ENCODE results near the gene MRFAP1.
"Not testable (repeated sequence)": the region's sequence is repeated elsewhere in the genome, so short reads cannot be mapped to it uniquely, and the experiment has no call there.

The MRFAP1 gene

DNA sequence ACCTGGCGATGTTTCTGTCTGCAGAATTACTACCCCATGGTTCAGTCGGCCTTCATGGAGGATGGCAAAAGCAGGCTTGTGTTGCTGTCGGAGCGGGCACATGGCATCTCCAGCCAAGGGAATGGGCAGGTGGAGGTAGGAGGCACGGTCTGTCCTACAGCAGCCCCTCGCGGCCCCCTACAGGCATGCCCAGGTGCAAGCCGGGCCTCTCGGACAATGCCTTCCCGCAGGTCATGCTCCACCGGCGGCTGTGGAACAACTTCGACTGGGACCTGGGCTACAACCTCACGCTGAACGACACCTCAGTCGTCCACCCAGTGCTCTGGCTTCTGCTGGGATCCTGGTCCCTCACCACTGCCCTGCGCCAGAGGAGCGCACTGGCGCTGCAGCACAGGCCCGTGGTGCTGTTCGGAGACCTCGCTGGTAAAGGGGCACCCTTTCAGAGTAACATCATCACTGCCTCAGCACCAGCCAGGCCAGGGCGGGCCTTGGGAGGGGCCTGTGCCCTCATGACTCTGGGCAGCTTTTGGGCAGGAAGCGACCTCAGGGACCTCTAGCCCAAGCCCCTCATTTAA lies 29.5 kb upstream of the MRFAP1 start:
- DNase-seq (ENCODE audit: low read depth) = no peak

DNA sequence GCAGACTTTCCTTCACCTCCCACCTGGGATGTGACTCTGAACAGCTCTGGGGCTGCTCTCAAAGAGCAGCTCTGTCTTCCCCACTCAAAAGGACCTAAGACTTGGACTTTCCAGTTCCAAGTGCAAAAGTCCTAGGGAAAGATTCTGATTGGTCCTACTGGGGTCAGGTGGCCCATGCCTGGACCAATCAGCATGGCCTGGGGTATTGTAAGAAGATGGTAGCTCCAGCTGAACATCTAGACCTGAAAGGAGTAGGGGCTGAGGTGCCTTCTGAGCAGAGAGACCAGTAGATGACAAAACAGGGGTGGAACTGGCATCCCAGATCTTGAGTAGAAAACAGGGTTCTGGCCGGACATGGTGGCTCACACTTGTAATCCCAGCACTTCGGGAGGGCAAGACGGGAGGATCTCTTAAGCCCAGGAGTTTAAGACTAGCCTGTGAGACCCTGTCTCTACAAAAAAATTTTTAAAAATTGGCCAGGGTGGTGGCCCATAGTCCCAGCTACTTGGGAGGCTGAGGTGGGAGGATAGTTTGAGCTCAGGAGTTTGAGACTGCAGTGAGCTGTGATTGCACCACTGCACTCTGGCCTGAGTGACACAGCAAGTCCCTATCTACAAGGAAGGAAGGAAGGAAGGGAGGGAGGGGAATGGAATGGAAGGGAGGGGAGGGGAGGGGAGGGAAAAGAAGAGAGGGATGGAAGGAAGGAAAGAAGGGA lies 27.4 kb upstream of the MRFAP1 start:
- DNase-seq (ENCODE audit: low read depth) = no peak

DNA sequence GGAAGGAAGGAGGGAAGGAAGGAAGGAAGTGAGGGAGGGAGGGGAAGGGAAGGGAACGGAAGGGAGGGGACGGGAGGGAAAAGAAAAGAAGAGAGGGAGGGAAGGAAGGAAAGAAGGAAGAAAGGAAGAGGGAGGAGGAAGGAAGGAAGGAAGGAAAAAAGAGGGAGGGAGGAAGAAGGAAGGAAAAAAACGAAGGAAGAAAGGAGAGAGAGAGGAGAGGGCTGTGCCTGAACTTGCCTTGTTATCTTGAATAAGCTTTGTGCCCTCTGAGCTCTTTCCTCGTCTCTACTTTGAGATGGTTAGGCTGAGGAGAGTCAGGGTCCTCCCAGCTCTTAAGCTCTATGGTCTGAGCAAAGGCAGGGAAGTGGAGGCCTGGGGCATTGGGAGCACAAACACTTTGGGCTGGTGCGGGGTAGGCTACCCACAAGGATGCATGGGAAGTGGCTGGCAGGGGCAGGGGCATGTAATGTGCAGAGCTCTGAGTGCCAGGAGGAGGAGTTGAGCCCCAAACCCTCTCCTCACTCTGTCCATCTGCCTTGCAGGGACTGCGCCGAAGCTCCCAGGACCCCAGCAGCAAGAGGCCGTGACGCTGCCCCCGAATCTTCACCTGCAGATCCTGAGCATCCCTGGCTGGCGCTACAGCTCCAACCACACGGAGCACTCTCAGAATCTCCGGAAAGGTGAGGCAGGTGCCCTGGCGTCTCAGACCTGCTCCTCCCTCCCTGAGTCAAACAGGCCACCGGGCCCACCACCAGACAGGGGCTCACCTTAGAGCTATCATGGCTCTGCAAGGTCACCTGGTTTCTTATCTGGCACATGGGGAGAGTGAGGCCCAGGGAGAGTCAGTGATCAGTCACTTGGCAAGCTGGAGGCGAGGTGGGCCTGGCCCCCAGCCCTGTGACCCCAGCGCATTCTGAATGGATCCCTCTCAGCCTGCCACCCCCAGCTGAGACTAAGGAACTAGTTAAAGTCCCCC lies 26.5 kb upstream of the MRFAP1 start:
- no peak for DNase-seq (ENCODE audit: low read depth)

DNA sequence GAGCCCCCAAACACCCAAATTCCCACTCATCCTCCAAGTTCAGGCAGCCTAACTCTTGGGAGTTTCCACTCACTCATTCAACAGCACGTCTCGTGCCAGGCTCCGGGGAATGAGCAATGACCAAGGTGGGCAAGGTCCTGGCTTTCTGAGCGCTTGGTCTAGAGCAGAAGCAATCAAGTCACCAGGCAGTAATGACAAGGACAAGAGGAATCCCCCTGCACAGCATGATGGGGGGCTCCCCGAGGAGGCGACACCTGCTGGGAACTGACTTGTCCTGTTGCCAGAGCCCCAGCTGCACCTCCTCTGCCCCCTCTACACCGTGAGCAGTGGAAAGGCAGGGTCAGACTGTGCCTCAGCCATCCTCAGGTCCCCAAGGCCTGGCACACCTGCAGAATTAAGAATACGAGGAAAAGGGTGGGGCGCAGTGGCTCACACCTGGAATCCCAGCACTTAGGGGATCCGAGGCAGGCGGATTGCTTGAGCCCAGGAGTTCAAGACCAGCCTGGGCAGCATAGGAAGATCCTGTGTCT lies 25.7 kb upstream of the MRFAP1 start:
- DNase-seq (ENCODE audit: low read depth) = no peak

DNA sequence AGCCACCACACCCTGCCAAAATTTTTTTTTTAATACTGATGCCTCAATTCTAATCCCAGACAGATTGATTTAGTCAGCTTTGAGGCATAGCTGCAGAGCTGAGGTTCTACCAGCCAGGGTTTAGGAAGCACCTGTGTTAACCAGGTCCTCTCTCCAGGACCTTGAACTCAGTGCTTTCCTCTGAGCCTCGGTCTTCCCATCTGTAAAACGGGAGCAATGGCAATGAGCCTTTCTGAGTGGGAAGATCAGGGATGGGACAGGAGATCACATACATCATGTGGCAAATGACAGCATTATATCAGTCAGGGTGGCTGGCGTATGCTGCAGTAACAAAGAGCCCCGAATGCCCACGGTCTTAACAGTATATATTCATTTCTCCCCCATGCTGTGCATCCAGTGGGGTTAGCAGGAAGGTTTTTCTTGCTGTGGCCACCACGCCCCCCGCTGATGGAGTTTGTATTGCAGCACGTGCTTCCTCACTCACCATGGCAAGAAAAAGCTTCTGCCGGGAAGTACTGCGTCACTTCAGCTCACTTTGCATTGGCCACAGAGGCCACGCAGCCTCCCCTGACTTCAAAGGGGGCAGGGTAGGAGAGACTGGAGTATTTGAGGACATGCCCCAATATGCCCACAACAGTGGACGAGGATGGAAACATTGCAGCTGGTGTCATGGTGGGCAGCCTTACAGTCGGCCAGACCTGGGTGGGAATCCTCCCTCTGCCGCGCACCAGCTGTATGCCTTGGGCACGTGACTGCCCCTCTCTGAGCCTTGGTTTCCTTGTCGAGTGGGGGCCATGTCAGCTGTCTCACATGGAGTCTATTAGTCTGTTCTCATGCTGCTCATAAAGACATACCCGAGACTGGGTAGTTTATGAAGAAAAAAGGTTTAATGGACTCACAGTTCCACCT lies 24.1 kb upstream of the MRFAP1 start:
- DNase-seq (ENCODE audit: low read depth) = no peak

DNA sequence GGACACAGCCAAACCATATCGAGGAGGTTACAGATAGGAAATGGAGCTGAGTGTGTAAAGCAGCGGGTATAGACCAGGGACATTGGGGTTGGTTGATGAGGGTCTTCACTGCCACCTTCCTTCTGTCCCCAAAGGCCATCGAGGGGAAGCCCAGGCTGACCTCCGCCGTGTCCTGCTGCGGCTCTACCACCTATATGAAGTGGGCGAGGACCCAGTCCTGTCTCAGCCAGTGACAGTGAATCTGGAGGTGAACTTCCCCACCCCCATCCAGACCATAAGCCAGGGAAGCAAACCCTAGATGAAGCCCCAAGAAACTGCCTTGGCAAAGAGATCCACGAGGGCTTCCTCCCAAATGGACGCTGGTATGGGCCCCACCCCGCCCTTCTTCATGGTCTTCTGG lies 23.2 kb upstream of the MRFAP1 start:
- DNase-seq (ENCODE audit: low read depth) = no peak

DNA sequence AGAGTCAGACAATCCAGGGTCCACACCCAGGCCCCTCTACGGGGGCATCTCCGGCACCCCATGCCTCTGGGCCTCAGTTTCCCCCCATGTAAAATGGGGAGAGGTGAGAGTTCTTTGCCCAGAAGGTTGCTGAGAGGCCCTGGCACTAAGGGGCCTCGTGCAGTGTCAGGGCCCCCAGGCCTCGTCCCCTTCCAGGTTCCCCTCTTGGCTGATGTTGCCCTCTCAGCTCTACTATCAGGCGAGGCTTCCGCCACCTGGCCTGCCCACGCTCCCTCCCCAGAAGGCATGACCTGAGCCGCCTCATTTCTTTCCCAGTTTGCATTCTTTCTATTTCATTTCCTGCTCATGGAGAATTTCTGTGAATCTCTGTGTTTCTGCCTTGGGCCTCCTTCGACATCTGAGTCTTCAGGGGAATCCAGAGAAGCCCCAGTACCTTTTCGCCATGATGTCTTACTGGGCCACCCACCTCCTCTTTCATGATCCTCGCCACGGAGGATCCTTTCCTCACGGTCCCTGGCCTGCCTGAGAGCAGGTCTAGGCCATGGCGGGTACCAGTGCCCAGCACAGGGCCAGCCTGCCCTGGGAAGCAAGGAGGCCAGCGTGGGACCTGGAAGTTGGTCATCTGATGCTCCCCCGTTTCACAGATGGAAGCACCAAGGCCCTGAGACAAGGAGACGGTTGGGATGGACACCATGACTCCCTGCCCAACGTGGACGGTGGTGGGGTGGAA lies 21.9 kb upstream of the MRFAP1 start:
- no peak for DNase-seq (ENCODE audit: low read depth)

DNA sequence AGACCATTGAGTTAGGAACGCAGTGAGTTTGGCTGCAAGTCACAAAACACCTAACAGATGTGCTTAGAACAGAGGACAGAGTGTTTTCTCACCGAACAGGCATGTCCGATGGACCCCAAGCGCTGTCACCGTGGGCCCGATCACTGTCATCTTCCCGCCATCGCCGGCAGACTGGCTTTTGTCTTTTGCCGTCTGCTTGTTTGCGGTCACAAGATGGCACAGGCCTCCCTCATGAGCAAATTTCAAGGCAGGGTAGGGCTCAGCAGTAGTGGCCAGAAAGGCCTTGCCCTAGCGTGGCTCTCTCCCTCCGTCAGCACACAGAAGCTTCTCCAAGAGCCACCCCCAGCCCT lies 21.4 kb upstream of the MRFAP1 start:
- DNase-seq (ENCODE audit: low read depth) = no peak

DNA sequence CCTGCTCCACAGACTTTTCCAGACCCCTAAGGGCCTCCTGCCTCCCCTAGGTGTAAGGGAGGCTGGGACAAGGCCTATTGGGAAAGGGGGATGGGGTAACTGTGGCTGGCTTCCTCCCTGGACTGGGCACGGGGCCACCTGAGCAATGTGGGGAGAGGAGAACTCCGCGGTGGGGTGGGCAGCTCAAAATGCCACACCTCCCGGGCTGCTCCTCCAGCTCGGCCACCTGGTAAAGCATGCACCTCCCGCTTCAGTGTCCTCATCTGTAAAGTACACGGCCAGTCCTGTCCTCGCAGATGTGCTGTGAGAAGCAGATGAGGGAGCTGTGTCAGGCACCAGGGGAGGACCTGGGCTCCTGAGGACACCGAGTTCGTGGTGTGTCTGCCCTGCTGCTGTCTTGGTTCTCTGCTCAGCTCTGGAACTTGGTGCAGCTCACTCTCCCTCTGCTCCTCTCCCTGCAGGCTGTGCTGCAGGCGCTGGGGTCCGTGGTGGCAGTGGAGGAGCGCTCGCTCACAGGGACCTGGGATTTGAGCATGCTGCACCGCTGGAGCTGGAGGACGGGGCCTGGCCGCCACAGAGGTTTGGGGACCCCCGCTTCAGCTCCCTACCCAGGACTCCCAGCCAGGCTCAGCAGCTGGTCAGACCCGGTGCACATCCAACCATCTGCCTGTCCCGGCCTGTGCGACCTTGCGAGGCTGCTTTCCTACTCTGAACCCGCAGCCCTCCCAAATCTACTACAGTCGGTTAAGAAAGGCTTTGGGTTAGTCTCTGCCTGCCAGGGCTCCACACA lies 20.8 kb upstream of the MRFAP1 start:
- no peak for DNase-seq (ENCODE audit: low read depth)

DNA sequence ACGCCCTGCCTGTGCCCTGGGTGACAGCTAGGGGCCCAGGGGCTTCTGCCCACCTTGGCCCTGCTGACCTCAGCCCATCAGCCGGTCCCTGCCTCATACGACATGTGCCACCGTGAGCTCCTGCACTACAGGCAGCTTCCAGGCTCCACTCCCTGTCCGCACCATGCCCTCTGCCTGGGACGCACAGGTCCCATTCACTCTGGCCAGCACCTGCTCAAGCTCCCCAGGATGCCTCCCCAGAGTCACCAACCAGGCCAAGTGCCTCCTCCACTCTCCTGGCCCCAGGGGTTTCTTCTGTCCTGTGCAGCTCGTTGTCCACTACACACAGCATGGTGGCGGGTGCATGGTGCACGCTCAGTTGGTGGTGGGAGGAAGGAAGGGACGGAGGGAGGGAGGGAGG lies 20.2 kb upstream of the MRFAP1 start:
- no peak for DNase-seq (ENCODE audit: low read depth)

DNA sequence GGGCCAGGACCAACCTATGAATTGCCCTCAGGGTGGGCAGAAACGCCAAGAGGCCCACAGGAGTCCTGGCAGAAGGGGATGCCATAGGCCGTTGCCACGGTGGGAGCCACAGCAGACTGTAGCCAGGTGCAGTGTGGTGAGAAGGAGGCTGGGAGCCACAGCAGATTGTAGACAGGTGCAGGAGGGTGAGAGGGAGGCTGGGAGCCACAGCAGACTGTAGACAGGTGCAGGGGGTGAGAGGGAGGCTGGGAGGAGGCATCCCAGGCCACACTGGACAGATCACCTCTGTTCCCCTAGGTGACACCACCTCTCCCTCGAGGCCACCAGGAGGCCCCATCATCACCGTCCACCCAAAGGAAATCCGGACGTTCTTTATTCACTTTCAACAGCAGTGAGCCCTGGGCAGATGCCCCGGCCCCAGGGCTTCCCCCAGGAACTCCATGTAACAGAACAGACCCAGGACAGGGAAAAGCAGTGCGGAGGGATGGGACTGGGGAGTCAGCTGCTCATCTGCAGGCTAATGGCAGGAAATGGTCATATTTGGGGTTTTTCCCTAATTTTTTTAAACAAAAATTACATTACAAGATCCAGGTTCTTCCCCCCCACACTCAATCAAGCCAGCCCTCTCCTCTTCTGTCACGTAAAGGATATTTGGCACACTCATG lies 19.5 kb upstream of the MRFAP1 start:
- no peak for DNase-seq (ENCODE audit: low read depth)

DNA sequence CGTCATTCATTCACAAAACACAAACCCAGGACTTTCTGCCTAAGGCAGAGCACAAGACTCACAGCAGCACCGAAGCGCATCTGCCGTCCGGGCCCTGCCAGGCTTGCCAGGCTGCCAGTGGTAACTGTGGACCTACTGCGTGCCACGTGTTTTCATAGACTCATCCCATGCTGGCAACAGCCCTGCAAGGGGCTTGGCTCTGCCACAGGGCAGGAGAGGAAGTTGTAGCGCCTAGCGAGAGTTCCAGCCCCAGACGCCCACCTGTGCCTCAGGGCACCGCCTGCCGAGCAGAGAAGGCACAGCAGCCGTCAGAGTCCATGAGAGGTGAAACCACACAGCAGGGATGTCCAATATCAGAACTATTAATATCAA lies 18.9 kb upstream of the MRFAP1 start:
- no peak for DNase-seq (ENCODE audit: low read depth)

DNA sequence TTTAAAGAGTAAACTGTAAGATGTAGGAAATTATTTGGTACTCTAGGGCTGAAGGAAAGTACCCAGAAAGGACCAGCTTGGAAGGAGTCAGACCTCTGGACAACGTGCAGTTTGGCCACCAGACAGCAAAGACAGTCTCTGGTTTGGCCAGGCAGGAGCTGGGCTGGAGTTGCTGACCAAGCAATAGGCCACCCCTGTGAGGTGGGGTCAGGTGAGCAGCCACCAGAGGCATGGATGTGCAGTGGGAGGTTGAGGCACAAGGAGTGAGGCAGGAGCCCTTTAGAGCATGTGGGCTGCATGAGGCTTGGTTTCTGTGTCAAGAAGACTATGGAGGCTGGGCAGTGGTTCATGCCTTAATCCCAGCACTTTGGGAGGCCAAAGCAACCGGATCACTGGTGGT lies 17.7 kb upstream of the MRFAP1 start:
- DNase-seq (ENCODE audit: low read depth) = no peak

DNA sequence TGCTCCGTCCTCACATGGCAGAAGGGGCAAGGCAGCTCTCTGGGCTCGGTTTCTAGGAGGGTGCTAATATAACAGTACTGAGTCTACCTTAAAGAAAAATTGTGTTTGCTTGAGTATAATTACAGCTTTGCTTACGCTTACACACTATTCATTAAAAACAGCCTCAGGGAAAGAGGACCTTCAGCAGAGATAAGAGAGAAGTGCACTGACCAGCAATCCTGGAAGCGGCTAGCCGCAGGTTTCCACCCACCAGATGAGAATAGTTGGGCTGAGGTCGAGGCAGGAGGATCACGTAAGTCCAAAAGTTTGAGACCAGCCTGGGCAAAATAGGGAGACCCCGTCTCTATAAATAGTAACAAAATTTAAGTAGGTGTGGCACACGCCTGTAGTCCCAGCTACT lies 15.2 kb upstream of the MRFAP1 start:
- DNase-seq (ENCODE audit: low read depth) = no peak

DNA sequence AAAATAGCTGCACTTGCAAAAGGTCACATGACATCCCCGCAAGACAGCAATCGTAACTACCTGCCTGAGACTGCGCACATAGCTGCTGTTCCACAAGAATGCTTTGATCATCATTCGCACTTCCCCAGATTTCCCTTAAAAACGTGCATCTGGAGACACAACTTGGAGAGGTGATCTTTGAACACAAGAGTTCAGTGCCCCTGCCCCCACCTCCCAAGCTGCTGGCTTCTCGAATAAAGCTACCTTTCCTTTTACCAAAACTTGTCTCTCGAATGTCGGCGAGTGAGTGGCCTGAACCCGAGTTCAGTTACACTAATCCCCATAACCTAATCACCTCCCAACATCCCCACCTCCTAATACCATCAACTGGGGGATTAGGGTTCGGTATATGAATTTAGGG lies 14.4 kb upstream of the MRFAP1 start:
- no peak for DNase-seq (ENCODE audit: low read depth)

DNA sequence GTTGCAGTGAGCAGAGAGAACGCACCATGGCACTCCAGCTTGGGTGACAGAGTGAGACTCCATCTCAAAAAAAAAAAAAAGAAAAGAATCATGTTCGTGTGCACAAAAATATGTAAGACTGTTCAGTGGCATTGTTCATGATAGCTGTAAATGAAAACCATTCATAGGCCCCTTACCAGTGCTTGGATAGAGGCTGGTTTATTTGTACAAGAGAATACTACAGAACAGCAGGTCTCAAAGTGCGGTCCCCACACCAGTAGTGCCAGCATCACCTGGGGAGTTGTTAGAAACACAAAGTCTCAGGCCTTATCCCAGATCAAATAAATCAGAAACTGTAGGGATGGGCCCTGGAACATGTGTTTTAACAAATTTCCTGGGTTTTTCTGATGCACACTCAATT lies 12.7 kb upstream of the MRFAP1 start:
- DNase-seq (ENCODE audit: low read depth) = no peak

DNA sequence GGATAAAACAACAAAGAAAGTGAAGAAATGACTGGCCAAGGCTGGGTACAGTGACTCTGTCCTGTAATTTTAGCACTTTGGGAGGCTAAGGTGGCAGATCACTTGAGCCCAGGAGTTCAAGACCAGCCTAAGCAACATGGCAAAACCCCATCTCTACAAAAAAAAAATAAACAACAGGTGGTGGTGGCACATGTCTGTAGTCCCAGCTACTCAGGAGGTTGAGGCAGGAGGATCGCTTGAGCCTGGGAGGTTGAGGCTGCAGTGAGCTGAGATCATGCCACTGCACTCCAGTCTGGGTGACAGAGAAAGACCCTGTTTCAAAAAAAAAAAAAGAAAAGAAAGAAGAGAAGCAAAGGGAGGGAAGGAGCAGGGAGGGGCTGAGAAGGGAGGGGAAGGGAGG lies 12.0 kb upstream of the MRFAP1 start:
- not testable (repeated sequence) for DNase-seq (ENCODE audit: low read depth)

DNA sequence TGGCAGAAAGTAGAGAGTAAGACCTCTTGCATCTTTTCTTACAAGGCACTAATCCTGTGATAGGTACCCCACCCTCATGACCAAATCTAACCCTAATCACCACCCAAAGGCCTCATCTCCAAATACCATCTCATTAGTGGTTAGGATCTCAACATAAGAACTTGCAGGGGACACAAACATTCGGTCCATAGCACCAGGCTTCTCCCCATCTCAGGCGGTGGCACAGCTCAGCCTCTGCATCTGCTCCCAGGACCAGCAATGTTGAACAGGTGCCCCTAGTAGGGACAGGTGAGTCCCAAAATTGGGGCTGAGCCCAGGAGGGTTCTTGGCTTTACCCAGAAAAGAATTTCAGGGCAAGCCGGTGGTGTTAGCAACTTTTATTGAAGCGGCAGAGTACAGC lies 8.4 kb upstream of the MRFAP1 start:
- no peak for DNase-seq (ENCODE audit: low read depth)

DNA sequence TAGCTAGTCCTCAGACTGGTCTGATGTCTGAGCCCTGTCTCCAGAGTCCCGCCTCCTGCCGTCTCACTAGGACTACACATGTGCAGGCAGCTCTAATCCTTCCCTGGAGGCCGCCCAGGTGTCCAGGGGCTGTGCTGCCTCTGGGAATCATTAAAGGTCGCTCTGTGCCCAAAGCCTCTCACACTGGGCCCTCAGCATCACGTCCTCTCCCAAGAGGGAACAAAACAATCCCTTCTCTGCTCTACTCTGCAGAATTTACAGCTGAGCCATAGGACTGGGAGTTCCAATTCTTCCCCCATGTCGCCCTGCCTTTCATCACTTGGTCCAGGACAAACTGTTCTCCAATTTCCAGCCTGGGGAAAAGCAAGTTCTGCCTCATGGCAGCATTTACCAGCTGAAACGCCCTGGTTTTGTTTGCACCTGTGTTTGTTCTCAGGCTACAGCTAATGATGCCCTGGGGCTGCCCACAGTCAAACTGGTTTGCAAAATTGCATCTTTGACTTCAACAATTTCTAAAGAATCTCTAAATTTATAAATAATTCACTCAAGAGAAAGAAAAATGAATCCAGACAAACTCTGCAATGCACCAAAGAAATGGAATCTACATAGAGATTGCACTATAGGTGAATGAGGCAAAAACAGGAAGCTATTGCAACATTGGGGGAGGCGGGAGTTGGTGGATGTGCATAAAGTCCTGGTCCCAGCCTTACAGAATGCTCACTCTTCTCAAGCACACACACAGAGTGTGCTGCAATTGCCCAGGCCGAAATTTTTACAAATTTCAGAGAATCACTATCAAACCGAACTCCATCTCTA lies 7.2 kb upstream of the MRFAP1 start:
- DNase-seq (ENCODE audit: low read depth) = no peak

Data from HS-5 (cell line).